GM18526 (cell line): ENCODE measurements around the gene RALGPS2.

Source experiments
- POLR2A ChIP-seq: IDR thresholded peaks from 3 replicates; pipeline ENCODE4 v1.6.1; 2011; ENCODE audit not compliant: insufficient read length; ENCODE audit errors: extremely low read depth

RALGPS2 gene

GRCh38 chr1:178745260-178745659, 20.2 kb downstream of the RALGPS2 start:
- TF ChIP-seq POLR2A: no peak

- TF ChIP-seq POLR2A: no peak
Observed at GRCh38 chr1:178746345-178746744, 21.3 kb downstream of the RALGPS2 start.

GRCh38 chr1:178749581-178750166, 24.6 kb downstream of the RALGPS2 start:
- TF ChIP-seq POLR2A: no peak

- TF ChIP-seq POLR2A: no peak
Observed at GRCh38 chr1:178751046-178751445, 26.0 kb downstream of the RALGPS2 start.

GRCh38 chr1:178752891-178753290, 27.8 kb downstream of the RALGPS2 start:
- no peak for TF ChIP-seq POLR2A

- no peak for TF ChIP-seq POLR2A
Observed at GRCh38 chr1:178768423-178768822, 43.4 kb downstream of the RALGPS2 start.

GRCh38 chr1:178772952-178773351, 47.9 kb downstream of the RALGPS2 start:
- TF ChIP-seq POLR2A: no peak

- TF ChIP-seq POLR2A: no peak
Observed at GRCh38 chr1:178774263-178774662, 49.2 kb downstream of the RALGPS2 start.

GRCh38 chr1:178776553-178776952, 51.5 kb downstream of the RALGPS2 start:
- TF ChIP-seq POLR2A: no peak

GRCh38 chr1:178781533-178782330, 56.7 kb downstream of the RALGPS2 start:
- TF ChIP-seq POLR2A: no peak

- no peak for TF ChIP-seq POLR2A
Observed at GRCh38 chr1:178784131-178784536, 59.1 kb downstream of the RALGPS2 start.

GRCh38 chr1:178792394-178792793, 67.3 kb downstream of the RALGPS2 start:
- no peak for TF ChIP-seq POLR2A

- no peak for TF ChIP-seq POLR2A
Observed at GRCh38 chr1:178796013-178796412, 71.0 kb downstream of the RALGPS2 start.

GRCh38 chr1:178797590-178797989, 72.5 kb downstream of the RALGPS2 start:
- no peak for TF ChIP-seq POLR2A

- no peak for TF ChIP-seq POLR2A
Observed at GRCh38 chr1:178798232-178798861, 73.3 kb downstream of the RALGPS2 start.

- no peak for TF ChIP-seq POLR2A
Observed at GRCh38 chr1:178802873-178803272, 77.8 kb downstream of the RALGPS2 start.

GRCh38 chr1:178806665-178807300, 81.7 kb downstream of the RALGPS2 start:
- TF ChIP-seq POLR2A: no peak
